ENCODE results near the gene PLXNB2.
A peak's percentile ranks its signal among the peaks of the same experiment; 100 is the strongest.

Gene PLXNB2

GRCh38 chr22:50339945-50340879 is 32.8 kb upstream of the PLXNB2 start (continued):
- TF ChIP-seq ZFHX2 (tag by site-specific recombination; conservative IDR thresholded peaks at IDR 0.05) (0 out of 2 replicates have a peak, but pooled peaks have one; percentile 12), ZNF239 (tag by site-specific recombination; IDR thresholded peaks at IDR 0.05) (0 out of 2 replicates have a peak, but pooled peaks have one; percentile 6), ZNF211 (tag by site-specific recombination; IDR thresholded peaks at IDR 0.05; ENCODE audit: low read depth) (peak; percentile 81; the same call in 1 of the 2 replicates), KLF9 (tag by site-specific recombination; IDR thresholded peaks at IDR 0.05; ENCODE audit: low read depth) (no peak), ZBTB17 (tag by site-specific recombination; IDR thresholded peaks at IDR 0.05) (0 out of 2 replicates have a peak, but pooled peaks have one; percentile 11)
- TF ChIP-seq, protein P1, sequence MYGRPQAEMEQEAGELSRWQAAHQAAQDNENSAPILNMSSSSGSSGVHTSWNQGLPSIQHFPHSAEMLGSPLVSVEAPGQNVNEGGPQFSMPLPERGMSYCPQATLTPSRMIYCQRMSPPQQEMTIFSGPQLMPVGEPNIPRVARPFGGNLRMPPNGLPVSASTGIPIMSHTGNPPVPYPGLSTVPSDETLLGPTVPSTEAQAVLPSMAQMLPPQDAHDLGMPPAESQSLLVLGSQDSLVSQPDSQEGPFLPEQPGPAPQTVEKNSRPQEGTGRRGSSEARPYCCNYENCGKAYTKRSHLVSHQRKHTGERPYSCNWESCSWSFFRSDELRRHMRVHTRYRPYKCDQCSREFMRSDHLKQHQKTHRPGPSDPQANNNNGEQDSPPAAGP (tag by site-specific recombination; IDR thresholded peaks at IDR 0.05), result peak; percentile 13; the same call in 1 of the 2 replicates

DNA sequence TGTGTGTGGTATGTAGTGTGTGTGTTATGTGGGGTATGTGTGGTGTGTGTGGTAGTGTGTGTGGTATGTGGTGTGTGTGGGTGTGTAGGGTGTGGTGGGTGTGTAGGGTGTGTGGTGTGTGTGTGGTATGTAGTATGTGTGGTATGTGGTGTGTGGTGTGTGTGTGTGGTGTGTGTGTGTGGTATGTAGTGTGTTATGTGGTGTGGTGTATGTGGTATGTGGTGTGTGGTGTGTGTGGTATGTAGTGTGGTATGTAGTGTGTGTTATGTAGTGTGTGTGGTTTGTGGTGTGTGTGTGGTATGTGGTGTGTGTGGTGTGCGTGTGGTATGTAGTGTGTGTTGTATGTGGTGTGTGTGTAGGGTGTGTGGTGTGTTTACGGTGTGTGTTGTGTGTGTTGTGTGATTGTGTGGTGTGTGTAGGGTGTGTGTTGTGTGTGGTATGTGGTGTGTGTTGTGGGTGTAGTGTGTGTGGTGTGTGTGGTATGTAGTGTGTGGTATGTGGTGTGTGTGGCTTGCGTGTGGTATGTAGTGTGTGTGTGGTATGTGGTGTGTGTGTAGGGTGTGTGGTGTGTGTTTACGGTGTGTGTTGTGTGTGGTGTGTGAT is 31.5 kb upstream of the PLXNB2 start:
- no peaks in the 10 kb centered on the region for H3K9me3 ChIP-seq (ENCODE audit: control insufficient read depth, insufficient read depth, low read depth, low read length)
- H3K36me3 ChIP-seq (ENCODE audit: control insufficient read depth in 2 of 2, insufficient read depth in 1 of 2, low read length in 2 of 2), result peaks cover 0 to 13% of the 10 kb centered on the region in 2 experiments; a peak in 2 of 3 replicates
- POLR2A ChIA-PET, result no interaction called here
- H3K4me3 ChIP-seq (ENCODE audit: low read depth, low read length), result no peak overlapping the region
- CTCF ChIA-PET, result no interaction called here
- H3K27ac ChIP-seq (ENCODE audit: extremely low read depth, low read depth, low read length), result no peak overlapping the region
- H3K4me1 ChIP-seq (ENCODE audit: control insufficient read depth, insufficient read depth, low read length), result no peaks in the 10 kb centered on the region
- TF ChIP-seq ZNF169 (tag by site-specific recombination; IDR thresholded peaks at IDR 0.05) (no peak), ZFP3 (tag by site-specific recombination; IDR thresholded peaks at IDR 0.05; ENCODE audit: low read depth) (0 out of 2 replicates have a peak, but pooled peaks have one; percentile 6), PBX3 (CRISPR knock-in tag; IDR thresholded peaks at IDR 0.05) (no peak; the same call in 1 of the 2 replicates), ZBTB11 (tag by site-specific recombination; conservative IDR thresholded peaks at IDR 0.05; ENCODE audit: low read depth) (no peak), ZNF621 (tag by site-specific recombination; IDR thresholded peaks at IDR 0.05) (peak; percentile 10; the same call in 1 of the 2 replicates), ZNF112 (tag by site-specific recombination; IDR thresholded peaks at IDR 0.05) (no peak), ZNF239 (tag by site-specific recombination; IDR thresholded peaks at IDR 0.05) (peak; percentile 3; the same call in 1 of the 2 replicates), ZBTB49 (tag by site-specific recombination; IDR thresholded peaks at IDR 0.05; ENCODE audit: low read depth) (no peak), ZNF26 (tag by site-specific recombination; IDR thresholded peaks at IDR 0.05) (no peak), ZNF214 (tag by site-specific recombination; IDR thresholded peaks at IDR 0.05; ENCODE audit: borderline replicate concordance) (no peak), ZFP69B (tag by site-specific recombination; IDR thresholded peaks at IDR 0.05) (no peak), ZSCAN23 (tag by site-specific recombination; IDR thresholded peaks at IDR 0.05) (peak; percentile 23; the same call in 1 of the 2 replicates), ZFHX2 (tag by site-specific recombination; conservative IDR thresholded peaks at IDR 0.05) (peak; percentile 35; the same call in 1 of the 2 replicates), SALL2 (tag by site-specific recombination; IDR thresholded peaks at IDR 0.05; ENCODE audit: borderline replicate concordance) (peak; percentile 28), KLF1 (tag by site-specific recombination; IDR thresholded peaks at IDR 0.05) (no peak), ZNF658 (tag by site-specific recombination; IDR thresholded peaks at IDR 0.05) (no peak), ZNF146 (tag by site-specific recombination; IDR thresholded peaks at IDR 0.05) (0 out of 2 replicates have a peak, but pooled peaks have one; percentile 7), ZSCAN4 (tag by site-specific recombination; IDR thresholded peaks at IDR 0.05) (no peak), KLF9 (tag by site-specific recombination; IDR thresholded peaks at IDR 0.05; ENCODE audit: low read depth) (peak; percentile 2; the same call in 1 of the 2 replicates)

Measured in HEK293 (cell line).